Liver (tissue), 9 donors: ENCODE results near the gene FIBCD1. TPM values are rescaled to one million over a fixed set of nuclear protein-coding genes. Genes with fewer than 3 reads are reported as not detected.

Experiments
- DNase-seq: peaks from one replicate; pipeline ENCODE4 v3.0.0-alpha.2; 2017; ENCODE audit warnings: low spot score
- H3K27ac ChIP-seq, 2 donors: one replicate each; pipeline ENCODE4 v1.7.0; 2013; ENCODE audit warnings: inconsistent platforms in 2 of 2, low read length in 2 of 2, control low read depth in 1 of 2, low read depth in 1 of 2, mild to moderate bottlenecking in 1 of 2
- H3K27me3 ChIP-seq, 4 donors: one replicate each; pipeline versions ENCODE4 v1.6.1 to v1.7.0; 2013; ENCODE audit warnings: low read length in 3 of 4, inconsistent platforms in 1 of 4, mild to moderate bottlenecking in 1 of 4, moderate library complexity in 1 of 4; ENCODE audit not compliant: control insufficient read depth in 4 of 4, insufficient read depth in 4 of 4
- H3K36me3 ChIP-seq, 4 donors: one replicate each; pipeline versions ENCODE4 v1.6.1 to v1.7.0; 2013; ENCODE audit warnings: low read length in 3 of 4, mild to moderate bottlenecking in 3 of 4, low read depth in 1 of 4, moderate library complexity in 1 of 4; ENCODE audit not compliant: control insufficient read depth in 4 of 4, insufficient read depth in 3 of 4
- H3K4me1 ChIP-seq, 4 donors: one replicate each; pipeline versions ENCODE4 v1.6.1 to v1.7.0; 2013; ENCODE audit warnings: low read length in 3 of 4, mild to moderate bottlenecking in 3 of 4, moderate library complexity in 1 of 4; ENCODE audit not compliant: control insufficient read depth in 4 of 4, insufficient read depth in 4 of 4
- H3K4me3 ChIP-seq, 3 donors: one replicate each; pipeline versions ENCODE4 v1.6.1 to v1.7.0; 2013; ENCODE audit warnings: low read length in 3 of 3, control low read depth in 1 of 3, low read depth in 1 of 3, mild to moderate bottlenecking in 1 of 3
- H3K9ac ChIP-seq, 2 donors: one replicate each; pipeline ENCODE4 v1.7.0; 2013; ENCODE audit warnings: low read length in 2 of 2, mild to moderate bottlenecking in 2 of 2, moderate library complexity in 2 of 2, control low read depth in 1 of 2, low read depth in 1 of 2
- H3K9me3 ChIP-seq, 4 donors: one replicate each; pipeline versions ENCODE4 v1.6.1 to v1.7.0; 2013; ENCODE audit warnings: low read length in 3 of 4; ENCODE audit not compliant: control insufficient read depth in 4 of 4
- CTCF ChIP-seq: fragments of 150-350 bp; IDR thresholded peaks from 2 replicates; pipeline ENCODE4 v1.5.1; 2017; ENCODE audit warnings: improper control_type of control experiment, low read depth, low read length; ENCODE audit not compliant: missing input control
- EGR1 ChIP-seq, 2 donors: IDR thresholded peaks; 2 replicates each; pipeline ENCODE4 v1.6.1; 2016 to 2018; ENCODE audit warnings: antibody characterized with exemption in 2 of 2, low read depth in 2 of 2
- FOXA1 ChIP-seq: IDR thresholded peaks from 2 replicates; pipeline ENCODE4 v1.6.1; 2016; ENCODE audit warnings: antibody characterized with exemption
- GABPA ChIP-seq, 2 donors: IDR thresholded peaks in 1 of 2; conservative IDR thresholded peaks in 1 of 2; 2 replicates each; pipeline ENCODE4 v1.6.1; 2016; ENCODE audit warnings: antibody characterized with exemption in 2 of 2, mild to moderate bottlenecking in 1 of 2, moderate library complexity in 1 of 2
- HNF4A ChIP-seq, 2 donors: conservative IDR thresholded peaks; 2 replicates each; pipeline ENCODE4 v1.6.1; 2016; ENCODE audit warnings: antibody characterized with exemption in 2 of 2, mild to moderate bottlenecking in 2 of 2
- HNF4G ChIP-seq: IDR thresholded peaks from 2 replicates; pipeline ENCODE4 v1.6.1; 2016; ENCODE audit warnings: antibody characterized with exemption
- JUND ChIP-seq, 2 donors: IDR thresholded peaks; 2 replicates each; pipeline ENCODE4 v1.6.1; 2016; ENCODE audit warnings: antibody characterized with exemption in 2 of 2
- NR2F2 ChIP-seq: IDR thresholded peaks from 2 replicates; pipeline ENCODE4 v1.6.1; 2016; ENCODE audit warnings: antibody characterized with exemption
- RAD21 ChIP-seq, 2 donors: IDR thresholded peaks; 2 replicates each; pipeline ENCODE4 v1.6.1; 2016; ENCODE audit warnings: antibody characterized with exemption in 2 of 2, mild to moderate bottlenecking in 2 of 2
- REST ChIP-seq: IDR thresholded peaks from 2 replicates; pipeline ENCODE4 v1.6.1; 2016; ENCODE audit warnings: antibody characterized with exemption, mild to moderate bottlenecking
- RXRA ChIP-seq, 2 donors: IDR thresholded peaks; 2 replicates each; pipeline ENCODE4 v1.6.1; 2017 to 2018; ENCODE audit warnings: antibody characterized with exemption in 2 of 2, mild to moderate bottlenecking in 1 of 2
- SP1 ChIP-seq: IDR thresholded peaks from 2 replicates; pipeline ENCODE4 v1.6.1; 2018; ENCODE audit warnings: antibody characterized with exemption, mild to moderate bottlenecking
- TAF1 ChIP-seq: conservative IDR thresholded peaks from 2 replicates; pipeline ENCODE4 v1.6.1; 2016; ENCODE audit warnings: antibody characterized with exemption, mild to moderate bottlenecking
- YY1 ChIP-seq: IDR thresholded peaks from 2 replicates; pipeline ENCODE4 v1.6.1; 2016; ENCODE audit warnings: antibody characterized with exemption, mild to moderate bottlenecking
- WGBS: extraction: QIAGEN DNeasy Blood & Tissue Kit; methylation state at CpG from one replicate; pipeline ENCODE4 v1.1.7; 2013; 5-methylcytosine and 5-hydroxymethylcytosine counted together
- polyA plus RNA-seq, 2 donors: library from polyadenylated mRNA; stranded (reverse) in 1 of 2; unstranded in 1 of 2; fragments of 200-250 nt in 1 of 2; fragments of >200 nt in 1 of 2; fragmentation: Nextera tagmentation in 1 of 2; extraction: Ambion mirVana in 1 of 2; gene quantifications; one replicate each; pipeline versions ENCODE4 v1.2.1 to v1.2.3, GENCODE V29; 2013 to 2015
- total RNA-seq, 2 donors: library from RNA; depleted of rRNA; stranded (reverse); fragments of >200 nt; gene quantifications; one replicate each; pipeline ENCODE4 v1.2.3, GENCODE V29; 2014
- TF ChIP-seq, protein P1 (sequence below): IDR thresholded peaks from 2 replicates; pipeline ENCODE4 v1.6.1; 2016; ENCODE audit warnings: antibody characterized with exemption
- TF ChIP-seq, protein P2 (sequence below): IDR thresholded peaks from 2 replicates; pipeline ENCODE4 v1.6.1; 2016; ENCODE audit warnings: antibody characterized with exemption
- TF ChIP-seq, protein P3 (sequence below): IDR thresholded peaks from 2 replicates; pipeline ENCODE4 v1.6.1; 2016; ENCODE audit warnings: antibody characterized with exemption
- donor health status: healthy.
- donor health status: healthy.
- donor health status: healthy.
- donor health status: healthy.
- donor health status: healthy.

Gene FIBCD1
- total and polyA plus RNA-seq, 4 donors, result not detected

GRCh38 chr9:130882696-130883225, 56.3 kb downstream of the FIBCD1 start:
- Histone ChIP-seq H3K4me3 (no peak overlapping the region), H3K36me3 (peaks cover 20 to 81% (median 43%) of the 10 kb centered on the region in 4 donors), H3K9me3 (no peaks in the 10 kb centered on the region), H3K4me1 (no peaks in the 10 kb centered on the region), H3K27me3 (no peaks in the 10 kb centered on the region), H3K9ac (no peak overlapping the region), H3K27ac (no peak overlapping the region)
- WGBS, result 89% methylated on average over 15 of the region's 15 CpGs
- TF ChIP-seq RXRA (IDR thresholded peaks at IDR 0.05) (no peak), HNF4A (conservative IDR thresholded peaks at IDR 0.05) (no peak), RAD21 (IDR thresholded peaks at IDR 0.05) (no peak), HNF4G (no peak), REST (no peak), YY1 (no peak), SP1 (no peak), FOXA1 (no peak), GABPA (IDR thresholded peaks at IDR 0.05 in 1 of 2, conservative IDR thresholded peaks at IDR 0.05 in 1 of 2) (no peak), TAF1 (no peak), JUND (IDR thresholded peaks at IDR 0.05) (no peak), CTCF (no peak), NR2F2 (no peak), EGR1 (IDR thresholded peaks at IDR 0.05; ENCODE audit: low read depth in 2 of 2) (no peak)
- TF ChIP-seq, protein P1, sequence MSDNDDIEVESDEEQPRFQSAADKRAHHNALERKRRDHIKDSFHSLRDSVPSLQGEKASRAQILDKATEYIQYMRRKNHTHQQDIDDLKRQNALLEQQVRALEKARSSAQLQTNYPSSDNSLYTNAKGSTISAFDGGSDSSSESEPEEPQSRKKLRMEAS, result no peak
- TF ChIP-seq, protein P2, sequence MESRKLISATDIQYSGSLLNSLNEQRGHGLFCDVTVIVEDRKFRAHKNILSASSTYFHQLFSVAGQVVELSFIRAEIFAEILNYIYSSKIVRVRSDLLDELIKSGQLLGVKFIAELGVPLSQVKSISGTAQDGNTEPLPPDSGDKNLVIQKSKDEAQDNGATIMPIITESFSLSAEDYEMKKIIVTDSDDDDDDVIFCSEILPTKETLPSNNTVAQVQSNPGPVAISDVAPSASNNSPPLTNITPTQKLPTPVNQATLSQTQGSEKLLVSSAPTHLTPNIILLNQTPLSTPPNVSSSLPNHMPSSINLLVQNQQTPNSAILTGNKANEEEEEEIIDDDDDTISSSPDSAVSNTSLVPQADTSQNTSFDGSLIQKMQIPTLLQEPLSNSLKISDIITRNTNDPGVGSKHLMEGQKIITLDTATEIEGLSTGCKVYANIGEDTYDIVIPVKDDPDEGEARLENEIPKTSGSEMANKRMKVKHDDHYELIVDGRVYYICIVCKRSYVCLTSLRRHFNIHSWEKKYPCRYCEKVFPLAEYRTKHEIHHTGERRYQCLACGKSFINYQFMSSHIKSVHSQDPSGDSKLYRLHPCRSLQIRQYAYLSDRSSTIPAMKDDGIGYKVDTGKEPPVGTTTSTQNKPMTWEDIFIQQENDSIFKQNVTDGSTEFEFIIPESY, result no peak
- TF ChIP-seq, protein P3, sequence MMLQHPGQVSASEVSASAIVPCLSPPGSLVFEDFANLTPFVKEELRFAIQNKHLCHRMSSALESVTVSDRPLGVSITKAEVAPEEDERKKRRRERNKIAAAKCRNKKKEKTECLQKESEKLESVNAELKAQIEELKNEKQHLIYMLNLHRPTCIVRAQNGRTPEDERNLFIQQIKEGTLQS, result no peak
- DNase-seq, result no peak
